Ishikawa (cell line): ENCODE data around the gene CYP2A6.

ENCODE experiments used
- CEBPB ChIP-seq: IDR thresholded peaks from 2 replicates; pipeline ENCODE4 v1.6.1; 2012
- CREB1 ChIP-seq: IDR thresholded peaks from 2 replicates; pipeline ENCODE4 v1.6.1; 2012; ENCODE audit warnings: low read depth
- EGR1 ChIP-seq: IDR thresholded peaks from 2 replicates; pipeline ENCODE4 v1.6.1; 2012
- EP300 ChIP-seq: IDR thresholded peaks from 2 replicates; pipeline ENCODE4 v1.6.1; 2012; ENCODE audit warnings: borderline replicate concordance
- FOXM1 ChIP-seq: IDR thresholded peaks from 2 replicates; pipeline ENCODE4 v1.6.1; 2012; ENCODE audit warnings: low read depth, borderline replicate concordance
- MAX ChIP-seq: IDR thresholded peaks from 2 replicates; pipeline ENCODE4 v1.6.1; 2012
- NFIC ChIP-seq: IDR thresholded peaks from 2 replicates; pipeline ENCODE4 v1.6.1; 2012
- RAD21 ChIP-seq: IDR thresholded peaks from 2 replicates; pipeline ENCODE4 v1.6.1; 2012; ENCODE audit warnings: low read depth
- REST ChIP-seq: IDR thresholded peaks from 2 replicates; pipeline ENCODE4 v1.6.1; 2012; ENCODE audit warnings: low read depth, mild to moderate bottlenecking
- TAF1 ChIP-seq: IDR thresholded peaks from 2 replicates; pipeline ENCODE4 v1.6.1; 2012; ENCODE audit warnings: low read depth, mild to moderate bottlenecking
- TCF12 ChIP-seq: IDR thresholded peaks from 2 replicates; pipeline ENCODE4 v1.6.1; 2012; ENCODE audit warnings: low read depth
- TEAD4 ChIP-seq: IDR thresholded peaks from 2 replicates; pipeline ENCODE4 v1.6.1; 2012
- USF1 ChIP-seq: IDR thresholded peaks from 2 replicates; pipeline ENCODE4 v1.6.1; 2012
- YY1 ChIP-seq: IDR thresholded peaks from 2 replicates; pipeline ENCODE4 v1.6.1; 2012; ENCODE audit warnings: low read depth
- ZBTB7A ChIP-seq: IDR thresholded peaks from 2 replicates; pipeline ENCODE4 v1.6.1; 2012; ENCODE audit warnings: low read depth

CYP2A6 gene

GRCh38 chr19:40811478-40812341, 38.5 kb downstream of the CYP2A6 start:
- TF ChIP-seq RAD21 (no peak), EGR1 (no peak), FOXM1 (no peak), REST (no peak), CEBPB (no peak), TEAD4 (no peak), YY1 (no peak), NFIC (no peak), CREB1 (no peak), EP300 (no peak), TCF12 (no peak), MAX (no peak), ZBTB7A (no peak), TAF1 (no peak), USF1 (no peak)

DNA sequence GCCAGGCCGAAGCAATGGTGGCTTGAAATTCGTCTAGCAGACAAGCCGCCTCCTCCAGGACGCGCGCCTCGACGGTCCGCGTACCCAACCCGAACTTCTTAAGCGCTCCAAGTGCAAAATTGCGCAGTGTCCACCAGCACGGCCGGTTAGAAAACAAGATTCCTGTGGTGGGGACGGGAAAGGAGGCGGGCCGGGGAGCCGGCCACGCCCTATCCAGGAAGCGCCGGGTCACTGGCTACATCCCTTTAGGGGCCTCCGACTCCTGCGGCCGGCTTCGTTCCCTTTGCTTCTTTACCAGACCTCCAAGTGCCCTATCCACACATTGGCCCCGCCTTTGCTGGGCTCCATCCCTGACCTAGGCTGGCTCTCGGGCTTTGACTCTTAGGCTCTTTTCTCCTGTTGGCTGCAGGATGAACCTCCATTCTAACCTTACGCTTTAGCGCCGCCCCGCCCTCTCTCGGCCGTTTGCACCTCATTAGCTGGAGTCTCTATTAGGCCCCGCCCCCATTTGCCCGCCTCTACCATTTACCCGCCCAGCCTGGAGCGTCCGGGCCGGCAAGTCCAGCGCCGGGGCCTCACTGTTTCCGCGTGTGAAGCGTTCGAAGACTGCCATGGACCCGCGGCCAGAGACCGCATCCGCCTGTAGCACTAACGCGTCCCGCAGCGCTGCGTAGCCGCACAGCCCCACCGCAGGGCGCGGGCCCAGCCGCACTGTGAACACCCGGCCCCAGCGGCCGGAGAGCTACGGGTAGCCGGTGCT, 39.4 kb downstream of the CYP2A6 start:
- TF ChIP-seq MAX (peak; percentile 93), TCF12 (0 out of 2 replicates have a peak, but pooled peaks have one; percentile 6)

DNA sequence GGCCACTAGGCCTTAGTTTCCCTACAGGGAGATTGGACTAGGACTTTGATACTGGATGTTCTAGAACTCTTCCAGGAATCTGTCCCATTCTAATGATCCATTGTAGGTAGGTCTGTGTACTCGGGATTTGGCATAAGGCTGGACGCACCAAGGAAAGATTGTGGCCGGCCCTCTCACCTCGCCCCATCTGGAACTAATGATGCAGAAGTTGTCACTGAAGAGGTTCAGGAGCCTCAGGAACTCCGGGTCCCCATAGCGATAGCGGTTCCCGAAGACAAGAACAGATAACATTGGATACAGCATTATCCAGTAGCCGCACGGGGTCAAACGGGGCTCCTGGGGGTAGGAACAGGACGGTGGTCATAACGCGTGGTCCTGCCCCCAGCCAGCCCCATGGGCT, 40.1 kb downstream of the CYP2A6 start:
- TF ChIP-seq MAX (no peak), EP300 (no peak), YY1 (no peak), CREB1 (no peak), EGR1 (no peak), TCF12 (no peak), TAF1 (no peak), NFIC (no peak), FOXM1 (no peak), REST (no peak), CEBPB (no peak), ZBTB7A (no peak), TEAD4 (no peak), RAD21 (no peak), USF1 (no peak)

GRCh38 chr19:40809358-40810086, 40.7 kb downstream of the CYP2A6 start:
- TF ChIP-seq TAF1, result no peak

DNA sequence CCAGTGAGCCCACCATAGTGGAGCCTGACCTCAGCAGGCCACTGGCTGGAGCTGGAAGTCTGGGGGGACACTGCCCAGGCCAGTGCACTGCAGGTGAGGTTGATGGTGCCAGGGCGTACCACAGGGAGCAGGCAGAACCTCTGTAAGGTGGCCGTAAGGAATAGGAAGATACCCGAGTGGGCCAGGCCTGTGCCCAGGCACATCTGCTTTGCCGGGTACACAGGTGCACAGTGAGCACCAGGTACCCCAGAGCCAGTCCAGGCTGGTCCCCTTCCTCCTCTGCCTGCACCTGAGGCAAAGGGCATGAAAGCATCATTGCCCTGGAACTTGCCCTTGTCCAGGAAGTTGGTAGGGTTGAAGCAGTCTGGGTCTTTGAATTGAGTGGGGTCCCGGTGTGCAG, 41.8 kb downstream of the CYP2A6 start:
- TF ChIP-seq CEBPB (no peak), TEAD4 (no peak), USF1 (no peak), NFIC (no peak), EGR1 (no peak), ZBTB7A (no peak), FOXM1 (no peak), TCF12 (no peak), CREB1 (no peak), TAF1 (no peak), EP300 (no peak), MAX (no peak), REST (no peak), RAD21 (no peak), YY1 (no peak)
